ENCODE data around the gene TNF.

Gene TNF

GRCh38 chr6:31531162-31531561 lies 44.2 kb upstream of the TNF start:
- TF ChIP-seq CTCF (IDR thresholded peaks at IDR 0.05), result no peak
- TF ChIP-seq ZFX (IDR thresholded peaks at IDR 0.05; ENCODE audit: borderline replicate concordance), result no peak
- no peak overlapping the region for H3K27ac ChIP-seq

- peak overlapping the region; percentile 28; the same call in 1 of the 2 replicates for H3K27ac ChIP-seq
- TF ChIP-seq ZFX (IDR thresholded peaks at IDR 0.05; ENCODE audit: borderline replicate concordance), result no peak
- TF ChIP-seq CTCF (IDR thresholded peaks at IDR 0.05), result no peak
These were observed 43.4 kb upstream of the TNF start for GRCh38 chr6:31531771-31532643.

- no peak for TF ChIP-seq ZFX (IDR thresholded peaks at IDR 0.05; ENCODE audit: borderline replicate concordance)
- TF ChIP-seq CTCF (IDR thresholded peaks at IDR 0.05), result no peak
- peak overlapping the region; percentile 28; the same call in 1 of the 2 replicates for H3K27ac ChIP-seq
These were observed 42.5 kb upstream of the TNF start for GRCh38 chr6:31532644-31533454.

- no peak overlapping the region for H3K27ac ChIP-seq
- no peak for TF ChIP-seq ZFX (IDR thresholded peaks at IDR 0.05; ENCODE audit: borderline replicate concordance)
These were observed 41.9 kb upstream of the TNF start for GRCh38 chr6:31533455-31533841.

- TF ChIP-seq ZFX (IDR thresholded peaks at IDR 0.05; ENCODE audit: borderline replicate concordance) (no peak), CTCF (IDR thresholded peaks at IDR 0.05) (no peak)
- H3K27ac ChIP-seq, result no peak overlapping the region
These were observed 41.4 kb upstream of the TNF start for GRCh38 chr6:31534011-31534410.

GRCh38 chr6:31534521-31535040 lies 40.8 kb upstream of the TNF start:
- H3K27ac ChIP-seq, result no peak overlapping the region

More at GRCh38 chr6:31534521-31535040, 40.8 kb upstream of the TNF start:
- TF ChIP-seq ZFX (IDR thresholded peaks at IDR 0.05; ENCODE audit: borderline replicate concordance) (no peak), CTCF (IDR thresholded peaks at IDR 0.05) (no peak)
